Activated CD4-positive, alpha-beta T cell treated with anti-CD3 and anti-CD28 coated beads for 24 hours (primary cell): ENCODE results near the gene CLEC3A.
"Not testable (repeated sequence)": the region's sequence is repeated elsewhere in the genome, so short reads cannot be mapped to it uniquely, and the experiment has no call there.

Experiments used
- DNase-seq, 2 donors: peaks; one replicate each; pipeline ENCODE4 v3.0.0-alpha.2; 2020; ENCODE audit warnings: low read depth in 2 of 2

Gene CLEC3A

GRCh38 chr16:78022347-78023060 lies at the start of gene CLEC3A:
Gene CLEC3A (plus strand): TSS chr16:78022548. CDS start chr16:78022627, 79 bp downstream.
- DNase-seq, result no peak

- DNase-seq, result no peak
Measured at GRCh38 chr16:77974883-77975282, 47.5 kb upstream of the CLEC3A start.

GRCh38 chr16:77975942-77976341 lies 46.4 kb upstream of the CLEC3A start:
- DNase-seq, result no peak

- DNase-seq, result no peak
Measured at GRCh38 chr16:77977339-77977738, 45.0 kb upstream of the CLEC3A start.

GRCh38 chr16:77985111-77985510 lies 37.2 kb upstream of the CLEC3A start:
- no peak for DNase-seq

- no peak for DNase-seq
Measured at GRCh38 chr16:77986011-77986740, 36.2 kb upstream of the CLEC3A start.

GRCh38 chr16:77987810-77988209 lies 34.5 kb upstream of the CLEC3A start:
- DNase-seq, result no peak

GRCh38 chr16:77989846-77990245 lies 32.5 kb upstream of the CLEC3A start:
- DNase-seq, result no peak

- DNase-seq, result no peak
Measured at GRCh38 chr16:77991701-77992100, 30.6 kb upstream of the CLEC3A start.

GRCh38 chr16:77992381-77992780 lies 30.0 kb upstream of the CLEC3A start:
- not testable (repeated sequence) for DNase-seq

GRCh38 chr16:77993111-77993985 lies 29.0 kb upstream of the CLEC3A start:
- DNase-seq, result no peak

GRCh38 chr16:77995843-77996455 lies 26.4 kb upstream of the CLEC3A start:
- DNase-seq, result no peak

- DNase-seq, result no peak
Measured at GRCh38 chr16:77998350-77999023, 23.9 kb upstream of the CLEC3A start.

GRCh38 chr16:78001451-78002025 lies 20.8 kb upstream of the CLEC3A start:
- DNase-seq, result no peak

GRCh38 chr16:78002915-78003538 lies 19.3 kb upstream of the CLEC3A start:
- peak; percentile 55 to 68 for DNase-seq

GRCh38 chr16:78004517-78004916 lies 17.8 kb upstream of the CLEC3A start:
- DNase-seq, result no peak

GRCh38 chr16:78005881-78006280 lies 16.5 kb upstream of the CLEC3A start:
- DNase-seq, result no peak

GRCh38 chr16:78007121-78007520 lies 15.2 kb upstream of the CLEC3A start:
- no peak for DNase-seq

- DNase-seq, result no peak
Measured at GRCh38 chr16:78024159-78024558, 1.8 kb downstream of the CLEC3A start.

- DNase-seq, result no peak
Measured at GRCh38 chr16:78025631-78026030, 3.3 kb downstream of the CLEC3A start.
